Embryonic facial prominence (tissue), 1 donor: ENCODE measurements around the gene PSD.

Source experiments
- DNase-seq: peaks from one replicate; pipeline ENCODE4 v3.0.0-alpha.2; 2016; ENCODE audit errors: extremely low spot score

The PSD gene

DNA sequence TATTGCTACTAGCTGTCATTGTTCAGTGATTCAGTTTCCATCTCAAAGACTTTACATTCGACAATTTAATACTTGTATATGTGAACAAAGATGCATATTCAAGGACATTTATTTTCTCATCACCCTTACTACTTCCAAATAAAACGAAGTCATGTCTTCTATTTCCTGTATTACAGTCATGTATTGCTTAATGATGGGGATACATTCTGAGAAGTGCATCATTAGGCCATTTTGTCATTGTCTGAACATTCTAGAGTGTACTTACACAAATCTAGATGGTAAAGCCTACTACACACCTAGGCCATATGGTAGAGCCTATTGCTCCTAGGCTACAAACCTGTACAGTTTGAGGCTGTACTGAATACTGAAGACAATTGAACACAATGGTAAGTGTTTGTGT lies 26.3 kb upstream of the PSD start:
- no peak for DNase-seq

- no peak for DNase-seq
Observed at GRCh38 chr10:102438374-102438773, 19.8 kb upstream of the PSD start.

- DNase-seq: no peak
Observed at GRCh38 chr10:102437515-102437914, 18.9 kb upstream of the PSD start.

DNA sequence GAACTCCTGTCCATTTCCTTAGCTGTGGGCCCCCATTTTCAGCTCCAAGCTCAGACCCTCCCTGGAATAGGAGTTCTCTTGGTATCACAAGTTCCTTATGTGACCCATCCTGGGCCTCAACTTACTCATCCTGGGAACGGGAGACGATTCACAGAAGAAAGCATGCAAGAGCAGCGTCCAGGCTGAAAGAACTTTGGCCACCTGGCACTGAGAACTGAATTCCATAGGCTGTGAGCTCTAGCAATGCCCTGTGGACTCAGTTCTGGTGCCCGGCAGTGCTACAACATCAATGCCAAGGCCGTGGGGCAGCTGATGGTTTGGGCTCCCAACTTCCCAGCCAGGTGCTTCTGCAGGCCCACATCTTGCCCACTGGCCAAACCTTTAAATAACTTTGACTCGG lies 17.7 kb upstream of the PSD start:
- no peak for DNase-seq

GRCh38 chr10:102435529-102436233 lies 17.1 kb upstream of the PSD start:
- DNase-seq: no peak

DNA sequence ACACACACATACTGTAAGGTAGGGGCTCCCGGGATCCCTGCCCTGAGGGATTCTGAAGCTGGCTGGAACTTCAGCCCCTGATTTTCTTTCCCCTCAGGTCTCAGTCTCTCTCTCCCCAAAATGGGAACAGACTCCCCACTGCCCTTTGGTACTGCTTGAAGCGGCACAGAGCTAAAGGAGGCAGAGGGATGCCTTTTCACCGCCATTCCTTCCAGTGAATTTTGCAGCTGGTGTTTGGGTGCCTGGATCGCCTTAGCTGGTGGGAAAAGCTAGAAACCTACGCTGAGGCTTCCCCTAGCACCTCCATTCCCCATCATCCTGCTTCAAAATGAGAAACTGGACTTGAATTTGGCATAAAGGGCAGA lies 16.5 kb upstream of the PSD start:
- DNase-seq: no peak

DNA sequence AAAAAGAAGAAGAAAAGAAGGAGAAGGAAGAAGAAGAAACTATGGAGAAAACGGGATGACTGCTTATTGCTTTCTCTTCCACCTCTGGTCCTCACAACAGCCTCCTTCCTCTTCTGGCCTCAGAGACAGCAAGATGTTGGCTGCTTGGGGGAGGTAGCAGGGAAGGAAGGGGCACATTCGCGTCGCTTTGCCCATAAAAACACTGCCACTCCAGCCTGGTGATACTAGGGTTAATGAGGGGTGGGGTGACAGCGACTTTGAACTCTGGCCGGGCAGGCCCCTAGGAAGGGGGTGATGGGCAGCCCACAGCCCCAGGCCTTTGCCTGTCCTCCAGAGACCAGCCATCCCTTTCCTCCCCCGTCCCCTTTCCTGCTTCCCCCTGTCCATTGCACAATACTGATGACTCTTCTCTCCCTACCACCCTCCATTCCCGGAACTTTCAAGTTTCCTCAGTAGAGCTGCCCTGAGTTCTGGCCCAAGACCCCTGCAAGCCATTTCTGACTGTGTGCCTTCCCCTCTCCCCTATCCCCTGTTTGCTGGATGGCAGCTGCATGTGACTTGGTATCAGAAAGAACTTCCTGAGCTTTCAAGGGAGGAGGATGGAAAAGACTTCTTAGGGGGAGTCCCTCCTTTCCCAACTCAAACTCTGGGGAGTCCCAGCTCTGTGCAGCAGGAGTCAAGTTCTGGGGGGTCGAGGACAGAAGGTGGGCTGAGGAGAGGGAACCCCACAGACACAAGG lies 16.0 kb upstream of the PSD start:
- DNase-seq: no peak

DNA sequence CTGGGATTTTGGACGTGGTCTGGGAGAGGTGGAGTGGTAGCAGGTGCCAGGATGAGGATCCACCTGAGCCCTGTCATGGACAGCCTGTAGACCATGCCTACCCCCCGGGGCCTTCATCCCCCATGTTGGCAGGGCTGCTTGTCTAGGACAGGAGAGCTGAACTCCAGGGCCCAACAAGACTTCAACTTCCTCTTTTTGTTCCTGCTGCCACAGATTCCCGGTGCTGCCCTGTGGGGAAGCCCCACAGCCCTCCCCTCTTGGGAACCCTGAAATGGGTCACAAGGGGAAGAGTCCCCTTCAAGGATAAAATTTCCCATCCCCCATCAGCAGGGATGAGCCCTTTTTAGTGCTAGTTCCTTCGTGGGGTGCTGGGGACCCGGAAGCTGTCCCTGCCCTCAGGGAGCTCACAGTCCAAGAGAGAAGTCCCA lies 15.0 kb upstream of the PSD start:
- no peak for DNase-seq

DNA sequence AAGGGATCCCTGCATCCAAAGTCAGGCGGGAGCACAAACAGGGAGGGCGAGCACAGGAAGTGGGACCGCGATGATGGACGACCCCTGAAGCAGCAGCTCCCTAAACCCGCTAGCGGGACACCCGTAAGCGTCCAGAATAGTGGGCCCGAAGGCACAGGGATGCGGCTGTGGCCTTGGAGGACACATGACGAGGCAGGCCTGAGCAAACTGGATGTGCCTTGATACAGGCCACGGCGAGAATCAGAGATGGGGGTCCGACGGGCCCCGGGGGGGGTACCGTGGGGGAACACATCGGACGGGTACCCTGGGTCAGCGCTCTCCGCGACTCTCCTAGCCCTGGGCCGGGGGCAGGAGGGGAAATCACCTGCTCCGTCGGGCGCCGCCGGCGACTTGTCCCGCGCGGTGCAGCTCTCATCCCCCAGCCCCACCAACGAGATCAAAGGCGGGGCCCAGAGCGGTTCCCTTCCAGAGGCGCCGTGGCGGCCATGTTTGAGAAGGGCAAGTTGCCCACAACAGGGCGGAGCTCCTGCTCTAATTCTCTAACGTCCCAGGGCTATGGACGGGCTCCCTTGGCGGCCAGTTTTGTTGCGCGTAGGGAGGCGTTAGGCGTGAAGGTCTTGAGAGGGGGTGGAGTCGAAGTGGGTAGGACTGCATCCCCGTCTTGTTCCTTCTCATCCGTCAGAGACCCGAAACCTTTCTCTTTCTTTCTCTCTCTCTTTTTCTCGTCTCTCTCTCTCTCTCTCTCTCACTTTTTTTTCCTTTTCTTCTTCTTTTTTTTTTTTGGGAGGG lies 13.8 kb upstream of the PSD start, which contains the start of gene CUEDC2:
TSS of gene CUEDC2 (minus strand) at position 413 of the 789 bp plus-strand sequence. CDS start 7,386 bp downstream, outside the sequence.
- peak; percentile 91 for DNase-seq

GRCh38 chr10:102431452-102432124 lies 13.0 kb upstream of the PSD start:
- DNase-seq: no peak

DNA sequence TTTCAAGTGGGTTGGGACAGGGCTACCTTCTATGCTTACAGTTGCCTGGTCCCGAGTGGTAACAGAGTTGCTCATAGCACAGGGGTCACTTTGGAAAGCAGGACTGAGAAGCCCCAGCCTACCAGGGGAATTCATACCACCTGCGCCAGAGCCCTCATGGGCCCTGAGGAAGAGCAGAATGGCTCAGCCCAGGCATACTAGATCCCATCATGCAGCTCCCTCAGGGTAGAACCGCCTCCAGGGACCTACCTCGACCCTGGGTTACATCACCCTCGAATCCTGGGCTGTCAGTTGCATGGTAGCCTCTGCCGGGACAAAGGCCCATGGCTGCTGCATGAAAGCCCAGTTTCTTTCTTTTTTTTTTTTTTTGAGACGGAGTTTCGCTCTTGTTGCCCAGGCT lies 10.9 kb upstream of the PSD start:
- DNase-seq: no peak

GRCh38 chr10:102426803-102427287 lies 8.3 kb upstream of the PSD start:
- no peak for DNase-seq

- DNase-seq: no peak
Observed at GRCh38 chr10:102425444-102425843, 6.9 kb upstream of the PSD start.

DNA sequence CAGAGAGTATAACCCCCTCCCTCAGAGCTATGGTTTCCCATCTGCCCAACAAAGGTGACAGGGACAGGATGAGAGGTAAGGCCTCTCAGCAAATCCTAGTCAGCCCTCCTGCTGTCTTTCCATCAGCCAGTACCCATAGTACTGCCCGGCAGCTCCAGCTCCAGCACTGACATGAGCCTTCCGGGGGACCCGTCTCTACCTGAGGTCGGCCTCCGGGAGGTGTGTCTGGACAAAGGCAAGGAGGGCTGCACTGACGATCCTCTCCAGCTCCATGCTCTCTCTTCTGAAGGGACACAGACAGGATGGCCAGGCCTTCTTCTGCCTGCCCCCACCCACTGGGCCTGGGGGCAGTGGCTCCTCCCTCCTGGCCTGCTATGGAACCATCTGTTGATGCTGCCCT lies 6.3 kb upstream of the PSD start:
- no peak for DNase-seq

DNA sequence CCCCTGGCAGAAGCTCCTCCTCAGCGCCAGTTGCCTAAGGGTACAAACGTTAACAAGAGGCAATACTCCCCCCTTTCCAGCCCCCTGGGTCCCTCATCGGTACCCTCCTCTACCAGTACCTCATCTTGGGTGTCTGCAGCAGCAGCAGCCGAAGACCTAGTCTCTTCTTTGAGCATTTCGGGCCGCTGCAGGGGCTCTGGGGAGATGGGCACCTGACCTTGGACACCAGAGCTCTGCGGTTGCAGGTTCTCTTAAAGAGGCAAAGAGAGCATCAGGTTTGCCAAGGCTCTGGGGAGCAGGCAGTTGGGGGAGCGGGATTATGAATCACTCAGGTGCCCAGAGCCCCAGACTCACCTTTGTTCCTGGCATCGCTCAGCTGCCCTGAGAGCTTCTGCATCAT lies 5.6 kb upstream of the PSD start:
- DNase-seq: no peak

- no peak for DNase-seq
Observed at GRCh38 chr10:102423372-102423968, 4.9 kb upstream of the PSD start.

DNA sequence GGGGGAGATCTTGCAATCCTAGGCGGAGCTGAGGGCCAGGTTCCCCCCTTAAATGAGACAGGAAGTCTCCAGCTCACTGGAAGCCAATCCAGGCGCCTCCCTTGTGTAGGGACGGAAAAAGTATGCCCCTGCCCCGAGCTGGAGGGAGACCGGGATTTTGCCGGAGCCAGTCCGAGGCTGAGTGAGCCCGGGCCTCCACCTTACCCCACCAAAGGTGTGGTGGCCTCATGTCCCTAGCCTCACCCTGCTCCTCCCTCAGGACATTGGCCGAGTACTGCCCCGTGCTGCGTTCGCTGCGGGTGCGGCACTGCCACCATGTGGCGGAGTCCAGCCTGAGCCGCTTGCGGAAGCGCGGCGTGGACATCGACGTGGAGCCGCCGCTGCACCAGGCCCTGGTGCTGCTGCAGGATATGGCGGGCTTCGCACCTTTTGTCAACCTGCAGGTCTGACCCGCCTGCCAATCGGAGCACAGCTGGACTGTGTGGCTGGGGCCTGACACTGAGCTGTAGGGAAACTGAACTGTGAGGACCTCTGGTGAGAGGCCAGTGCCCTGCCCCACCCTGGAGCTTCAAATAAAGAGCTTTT lies 4.1 kb upstream of the PSD start:
- no peak for DNase-seq

DNA sequence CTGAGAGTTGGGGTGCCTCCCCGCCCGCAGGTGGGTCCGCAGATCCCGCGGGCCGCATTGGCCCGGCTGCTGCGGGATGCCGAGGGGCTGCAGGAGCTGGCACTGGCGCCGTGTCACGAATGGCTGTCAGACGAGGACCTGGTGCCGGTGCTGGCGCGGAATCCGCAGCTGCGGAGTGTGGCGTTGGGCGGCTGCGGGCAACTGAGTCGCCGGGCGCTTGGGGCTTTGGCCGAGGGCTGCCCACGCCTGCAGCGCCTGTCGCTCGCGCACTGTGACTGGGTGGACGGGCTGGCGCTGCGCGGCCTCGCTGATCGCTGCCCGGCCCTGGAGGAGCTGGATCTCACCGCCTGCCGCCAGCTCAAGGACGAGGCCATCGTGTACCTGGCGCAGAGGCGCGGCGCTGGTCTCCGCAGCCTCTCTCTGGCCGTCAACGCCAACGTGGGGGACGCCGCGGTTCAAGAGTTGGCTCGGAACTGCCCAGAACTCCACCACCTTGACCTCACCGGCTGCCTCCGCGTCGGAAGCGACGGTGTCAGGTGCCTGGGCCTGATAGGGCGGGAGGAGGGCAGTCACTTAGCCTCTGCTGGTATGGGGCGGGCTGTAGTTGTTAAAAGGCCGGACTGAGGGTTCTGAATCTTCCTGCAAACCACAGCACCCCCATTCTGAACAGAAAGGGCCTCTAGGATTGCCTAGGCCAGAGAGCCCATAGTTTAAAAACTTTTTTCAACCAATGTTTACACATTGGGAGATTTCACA lies 3.4 kb upstream of the PSD start:
- no peak for DNase-seq

- DNase-seq: no peak
Observed at GRCh38 chr10:102421507-102421756, 2.8 kb upstream of the PSD start.

DNA sequence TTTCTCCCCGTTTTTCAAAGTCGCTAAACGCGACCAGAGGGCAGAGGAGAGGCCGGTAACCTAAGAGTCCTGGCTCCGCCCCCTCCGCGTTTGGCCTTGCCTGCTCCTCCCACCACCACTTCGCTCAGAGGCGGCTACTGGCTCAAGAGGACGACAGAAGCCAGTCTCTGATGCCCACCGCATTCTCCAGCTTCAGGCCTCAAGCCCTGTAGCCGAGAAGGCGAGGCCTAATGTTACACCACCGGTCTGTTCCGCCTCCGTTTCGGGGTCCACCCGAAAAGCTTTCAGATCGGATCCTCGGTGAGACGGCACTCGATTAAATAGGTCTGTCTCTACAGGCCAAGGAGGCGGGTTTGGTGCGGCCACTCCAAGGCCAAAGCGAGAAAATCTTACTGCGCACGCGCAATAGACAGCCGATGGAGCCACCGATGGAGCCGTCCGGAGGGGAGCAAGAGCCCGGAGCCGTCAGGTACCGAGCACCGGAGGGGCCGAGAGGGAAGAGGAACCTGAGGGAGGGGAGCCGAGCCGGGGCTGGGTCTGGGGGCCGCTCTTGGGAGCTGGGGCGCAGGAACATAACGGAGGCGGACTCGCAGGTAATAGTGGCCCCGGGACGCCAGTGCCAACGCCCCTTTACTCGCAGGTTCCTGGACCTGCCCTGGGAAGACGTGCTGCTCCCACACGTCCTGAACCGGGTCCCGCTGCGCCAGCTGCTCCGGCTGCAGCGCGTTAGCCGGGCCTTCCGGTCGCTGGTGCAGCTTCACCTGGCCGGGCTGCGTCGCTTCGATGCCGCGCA lies 2.3 kb upstream of the PSD start, which contains the start of gene FBXL15:
TSS of gene FBXL15 (plus strand) at position 123 of the 793 bp plus-strand sequence. CDS start at position 417, 294 bp downstream.
- peak; percentile 93 for DNase-seq
